Nephron progenitor cell (in vitro differentiated cells): ENCODE measurements around the gene CDON.
"Not testable (repeated sequence)": the region's sequence is repeated elsewhere in the genome, so short reads cannot be mapped to it uniquely, and the experiment has no call there.

Source experiments
- DNase-seq: peaks from one replicate; pipeline ENCODE4 v3.0.0; 2021
- H3K27ac Mint-ChIP-seq: 2 replicates; pipeline ENCODE4 v1.8.0; 2021; ENCODE audit warnings: mild to moderate bottlenecking, moderate library complexity, mixed read lengths
- H3K27me3 Mint-ChIP-seq: 2 replicates; pipeline ENCODE4 v1.8.0; 2021; ENCODE audit warnings: mild to moderate bottlenecking, low read depth, mixed read lengths; ENCODE audit not compliant: poor library complexity
- H3K36me3 Mint-ChIP-seq: 2 replicates; pipeline ENCODE4 v1.8.0; 2021; ENCODE audit warnings: low read depth, mixed read lengths
- H3K4me1 Mint-ChIP-seq: 2 replicates; pipeline ENCODE4 v1.8.0; 2021; ENCODE audit warnings: mixed read lengths
- H3K4me3 Mint-ChIP-seq: 2 replicates; pipeline ENCODE4 v1.8.0; 2021; ENCODE audit warnings: mild to moderate bottlenecking, moderate library complexity, mixed read lengths
- H3K9me3 Mint-ChIP-seq: 2 replicates; pipeline ENCODE4 v1.8.0; 2021; ENCODE audit warnings: mild to moderate bottlenecking, moderate library complexity, mixed read lengths
- CTCF ChIP-seq: fragments of 200-600 bp; sonication (generic); IDR thresholded peaks from 2 replicates; pipeline ENCODE4 v1.5.0; 2021; ENCODE audit warnings: antibody characterized with exemption

The CDON gene

GRCh38 chr11:125922156-125922555 is 140.5 kb downstream of the CDON start:
- TF ChIP-seq CTCF = no peak
- H3K9me3 Mint-ChIP-seq = no peaks in the 10 kb centered on the region
- DNase-seq = no peak
- H3K27me3 Mint-ChIP-seq = peaks cover 15% of the 10 kb centered on the region
- peaks cover 18% of the 10 kb centered on the region for H3K4me1 Mint-ChIP-seq
- H3K4me3 Mint-ChIP-seq = no peak overlapping the region
- no peaks in the 10 kb centered on the region for H3K36me3 Mint-ChIP-seq
- H3K27ac Mint-ChIP-seq = no peak overlapping the region

GRCh38 chr11:125921042-125921441 is 141.6 kb downstream of the CDON start:
- TF ChIP-seq CTCF = no peak
- Mint-ChIP-seq H3K27ac (no peak overlapping the region), H3K4me3 (no peak overlapping the region), H3K4me1 (peaks cover 17% of the 10 kb centered on the region), H3K36me3 (no peaks in the 10 kb centered on the region), H3K27me3 (peaks cover 15% of the 10 kb centered on the region), H3K9me3 (no peaks in the 10 kb centered on the region)
- no peak for DNase-seq

- Mint-ChIP-seq H3K27me3 (peaks cover 31% of the 10 kb centered on the region), H3K27ac (no peak overlapping the region), H3K4me1 (peaks cover 6% of the 10 kb centered on the region), H3K4me3 (no peak overlapping the region), H3K9me3 (no peaks in the 10 kb centered on the region), H3K36me3 (no peaks in the 10 kb centered on the region)
- no peak for TF ChIP-seq CTCF
- DNase-seq = no peak
These were observed 144.4 kb downstream of the CDON start for GRCh38 chr11:125918140-125918840.

- DNase-seq = no peak
- Mint-ChIP-seq H3K36me3 (no peaks in the 10 kb centered on the region), H3K4me1 (peaks cover 6% of the 10 kb centered on the region), H3K27me3 (peaks cover 30% of the 10 kb centered on the region), H3K4me3 (no peak overlapping the region), H3K9me3 (no peaks in the 10 kb centered on the region), H3K27ac (no peak overlapping the region)
- no peak for TF ChIP-seq CTCF
These were observed 145.9 kb downstream of the CDON start for GRCh38 chr11:125916683-125917347.

GRCh38 chr11:125914601-125915000 is 148.1 kb downstream of the CDON start:
- H3K4me1 Mint-ChIP-seq, H3K4me3 Mint-ChIP-seq, H3K9me3 Mint-ChIP-seq, DNase-seq, H3K36me3 Mint-ChIP-seq, H3K27ac Mint-ChIP-seq: not testable (repeated sequence)
- H3K27me3 Mint-ChIP-seq = peaks cover 28% of the 10 kb centered on the region

GRCh38 chr11:125910226-125910849 is 152.3 kb downstream of the CDON start:
- H3K9me3 Mint-ChIP-seq = peaks cover 5% of the 10 kb centered on the region
- no peak for DNase-seq
- H3K27me3 Mint-ChIP-seq = peaks cover 49% of the 10 kb centered on the region
- no peaks in the 10 kb centered on the region for H3K36me3 Mint-ChIP-seq
- H3K4me1 Mint-ChIP-seq = no peaks in the 10 kb centered on the region
- TF ChIP-seq CTCF = no peak
- no peak overlapping the region for H3K27ac Mint-ChIP-seq
- no peak overlapping the region for H3K4me3 Mint-ChIP-seq
